IMR-90 (cell line): Measurements from ENCODE around the gene PEX19. TPM values are rescaled to one million over a fixed set of nuclear protein-coding genes. Genes with fewer than 3 reads are reported as not detected.

Experiments used
- ATAC-seq: fragments of 200-7000 bp; cut with Tn5 transposase; 2 replicates; pipeline ENCODE4 v1.9.1; 2020; ENCODE audit warnings: low read depth, mild to moderate bottlenecking, moderate library complexity
- BruUV-seq: library from RNA; stranded (reverse); fragments of 400-500 nt; replicated peaks from 2 replicates; lab custom pipeline; 2021; lab: Mats Ljungman, UMichigan
- CTCF ChIA-PET: fragments of 300-600 bp; formaldehyde crosslinking; extraction: SDS; loops from one replicate; lab custom pipeline; 2021; ENCODE audit warnings: antibody characterized with exemption; lab: Yijun Ruan, JAX
- POLR2A ChIA-PET: fragments of 300-600 bp; sonication (Branson Sonifier 250); formaldehyde crosslinking; loops from one replicate; lab custom pipeline; 2022; ENCODE audit warnings: antibody characterized with exemption; ENCODE audit not compliant: unreplicated experiment; lab: Charles Lee
- DNase-seq: peaks from one replicate; pipeline ENCODE4 v3.0.0; 2013
- H2AFZ ChIP-seq: replicated peaks from 2 replicates; pipeline ENCODE3; 2013; ENCODE audit warnings: low read length, mild to moderate bottlenecking; ENCODE audit not compliant: poor library complexity
- H2AK5ac ChIP-seq: 2 replicates; pipeline ENCODE4 v1.6.1; 2013; ENCODE audit warnings: low read depth, low read length, inconsistent platforms
- H2AK9ac ChIP-seq: replicated peaks from 2 replicates; pipeline ENCODE3; 2013; ENCODE audit warnings: mild to moderate bottlenecking, low read depth, low read length, moderate library complexity; ENCODE audit not compliant: poor library complexity
- H2BK120ac ChIP-seq: 2 replicates; pipeline ENCODE4 v1.6.1; 2013; ENCODE audit warnings: low read depth, low read length, inconsistent platforms
- H2BK15ac ChIP-seq: 3 replicates; pipeline ENCODE4 v1.6.1; 2013; ENCODE audit warnings: low read depth, low read length, inconsistent platforms
- H2BK20ac ChIP-seq: 2 replicates; pipeline ENCODE4 v1.6.1; 2013; ENCODE audit warnings: low read depth, mild to moderate bottlenecking, inconsistent platforms, low read length, moderate library complexity
- H2BK5ac ChIP-seq: 2 replicates; pipeline ENCODE4 v1.6.1; 2013; ENCODE audit warnings: mild to moderate bottlenecking, low read depth, low read length, inconsistent platforms; ENCODE audit not compliant: poor library complexity, severe bottlenecking
- H3K14ac ChIP-seq: replicated peaks from 2 replicates; pipeline ENCODE4 v1.6.1; 2013; ENCODE audit warnings: low read depth, low read length, inconsistent platforms
- H3K18ac ChIP-seq: 2 replicates; pipeline ENCODE4 v1.6.1; 2013; ENCODE audit warnings: low read depth, low read length, control low read depth
- H3K23ac ChIP-seq: 2 replicates; pipeline ENCODE4 v1.6.1; 2013; ENCODE audit warnings: low read depth, low read length, inconsistent platforms
- H3K27ac ChIP-seq: 2 replicates; pipeline ENCODE4 v1.5.1; 2013; ENCODE audit warnings: mild to moderate bottlenecking, control low read depth, low read length; ENCODE audit not compliant: insufficient read depth
- H3K27me3 ChIP-seq: 2 replicates; pipeline ENCODE4 v1.6.1; 2013; ENCODE audit warnings: low read length; ENCODE audit not compliant: control insufficient read depth, insufficient read depth
- H3K36me3 ChIP-seq: 2 replicates; pipeline ENCODE4 v1.6.1; 2013; ENCODE audit warnings: low read length, mixed read lengths; ENCODE audit not compliant: control insufficient read depth, insufficient read depth
- H3K4ac ChIP-seq: 2 replicates; pipeline ENCODE4 v1.6.1; 2013; ENCODE audit warnings: low read depth, low read length, inconsistent platforms
- H3K4me1 ChIP-seq: 2 replicates; pipeline ENCODE4 v1.6.1; 2013; ENCODE audit warnings: low read length, mixed read lengths; ENCODE audit not compliant: control insufficient read depth, insufficient read depth
- H3K4me2 ChIP-seq: 2 replicates; pipeline ENCODE4 v1.6.1; 2013; ENCODE audit warnings: low read depth, mild to moderate bottlenecking, control low read depth, low read length, moderate library complexity
- H3K4me3 ChIP-seq: 2 replicates; pipeline ENCODE4 v1.5.1; 2013; ENCODE audit warnings: low read depth, mild to moderate bottlenecking, control low read depth, low read length, moderate library complexity; ENCODE audit not compliant: insufficient read depth
- H3K56ac ChIP-seq: 2 replicates; pipeline ENCODE4 v1.6.1; 2013; ENCODE audit warnings: low read length, inconsistent platforms; ENCODE audit not compliant: insufficient read depth; ENCODE audit errors: extremely low read depth
- H3K79me1 ChIP-seq, 2 experiments: 2 replicates each; pipeline ENCODE4 v1.6.1; 2013; ENCODE audit warnings: low read length in 2 of 2, inconsistent platforms in 1 of 2, low read depth in 1 of 2
- H3K9ac ChIP-seq: 2 replicates; pipeline ENCODE4 v1.6.1; 2013; ENCODE audit warnings: low read depth, low read length, control low read depth
- H3K9me1 ChIP-seq: 2 replicates; pipeline ENCODE4 v1.6.1; 2013; ENCODE audit warnings: low read length, inconsistent platforms; ENCODE audit not compliant: insufficient read depth
- H3K9me3 ChIP-seq: 2 replicates; pipeline ENCODE4 v1.6.1; 2013; ENCODE audit warnings: low read length; ENCODE audit not compliant: control insufficient read depth, insufficient read depth
- H4K20me1 ChIP-seq: 2 replicates; pipeline ENCODE4 v1.6.1; 2013; ENCODE audit warnings: low read length, inconsistent platforms; ENCODE audit not compliant: insufficient read depth
- H4K5ac ChIP-seq: 2 replicates; pipeline ENCODE4 v1.6.1; 2013; ENCODE audit warnings: mild to moderate bottlenecking, low read depth, low read length, control low read depth
- H4K8ac ChIP-seq, 2 experiments: 2 replicates each; pipeline ENCODE4 v1.6.1; 2013; ENCODE audit warnings: low read depth in 2 of 2, low read length in 2 of 2, control low read depth in 1 of 2, inconsistent platforms in 1 of 2
- H4K91ac ChIP-seq: 2 replicates; pipeline ENCODE4 v1.6.1; 2013; ENCODE audit warnings: low read depth, low read length, inconsistent platforms; ENCODE audit not compliant: insufficient read depth
- BHLHE40 ChIP-seq: fragments of 150-350 bp; IDR thresholded peaks from 2 replicates; pipeline ENCODE4 v1.6.1; 2016; ENCODE audit warnings: mild to moderate bottlenecking, low read depth, low read length
- CEBPB ChIP-seq: IDR thresholded peaks from 2 replicates; pipeline ENCODE4 v1.6.1; 2012; ENCODE audit warnings: low read depth, low read length, improper control_type of control experiment
- CHD1 ChIP-seq: IDR thresholded peaks from 2 replicates; pipeline ENCODE4 v1.6.1; 2012; ENCODE audit warnings: low read depth, low read length, improper control_type of control experiment
- ELK1 ChIP-seq: fragments of 150-350 bp; IDR thresholded peaks from 2 replicates; pipeline ENCODE4 v1.6.1; 2016; ENCODE audit warnings: low read depth, mild to moderate bottlenecking, low read length, moderate library complexity, borderline replicate concordance
- FOS ChIP-seq: fragments of 150-350 bp; IDR thresholded peaks from 2 replicates; pipeline ENCODE4 v1.6.1; 2016; ENCODE audit warnings: low read depth, low read length
- MAFK ChIP-seq: IDR thresholded peaks from 2 replicates; pipeline ENCODE4 v1.6.1; 2012; ENCODE audit warnings: low read depth, low read length, improper control_type of control experiment
- MAZ ChIP-seq: IDR thresholded peaks from 2 replicates; pipeline ENCODE4 v1.6.1; 2012; ENCODE audit warnings: low read depth, mild to moderate bottlenecking, low read length, improper control_type of control experiment, moderate library complexity, borderline replicate concordance
- MXI1 ChIP-seq: IDR thresholded peaks from 2 replicates; pipeline ENCODE4 v1.6.1; 2012; ENCODE audit warnings: low read depth, mild to moderate bottlenecking, low read length, moderate library complexity, borderline replicate concordance
- POLR2A ChIP-seq: IDR thresholded peaks from 2 replicates; pipeline ENCODE4 v1.6.1; 2012; ENCODE audit warnings: mild to moderate bottlenecking, low read depth, low read length
- RAD21 ChIP-seq: IDR thresholded peaks from 2 replicates; pipeline ENCODE4 v1.6.1; 2012; ENCODE audit warnings: low read length, improper control_type of control experiment
- RCOR1 ChIP-seq: IDR thresholded peaks from 2 replicates; pipeline ENCODE4 v1.6.1; 2012; ENCODE audit warnings: mild to moderate bottlenecking, low read length, improper control_type of control experiment; ENCODE audit not compliant: insufficient replicate concordance
- RFX5 ChIP-seq: IDR thresholded peaks from 2 replicates; pipeline ENCODE4 v1.8.0; 2012; ENCODE audit warnings: low read depth, mild to moderate bottlenecking, low read length, moderate library complexity
- SMC3 ChIP-seq: fragments of 150-350 bp; IDR thresholded peaks from 2 replicates; pipeline ENCODE4 v1.6.1; 2016; ENCODE audit warnings: low read depth, mild to moderate bottlenecking, antibody characterized with exemption, low read length, moderate library complexity
- USF2 ChIP-seq: fragments of 150-350 bp; IDR thresholded peaks from 2 replicates; pipeline ENCODE4 v1.6.1; 2017; ENCODE audit warnings: mild to moderate bottlenecking, antibody characterized with exemption, low read length, low read depth
- WGBS, 2 experiments: methylation state at CpG; one replicate each; pipeline versions ENCODE4 v1.1.5 to v1.1.7; 2013; ENCODE audit warnings: missing lambda C conversion rate in 2 of 2; ENCODE audit not compliant: insufficient read length in 1 of 2; ENCODE audit errors: extremely low coverage in 2 of 2; 5-methylcytosine and 5-hydroxymethylcytosine counted together
- dilution Hi-C: fragments of 300-500 bp; cut with HindIII; formaldehyde crosslinking; loops from one replicate; pipeline ENCODE4 v1.14.3; 2018; ENCODE audit warnings: low sequenced_read_pairs; ENCODE audit not compliant: unreplicated experiment
- in situ Hi-C: fragments of 300-500 bp; cut with MboI; formaldehyde crosslinking; loops from 3 replicates; pipeline ENCODE4 v1.14.3; 2019; ENCODE audit warnings: low sequenced_read_pairs, inconsistent platforms, mixed read lengths
- intact Hi-C: fragments of 100-400 bp; cut with micrococcal nuclease; formaldehyde crosslinking; loops from 2 replicates; pipeline ENCODE4 v1.10.0; 2022
- polyA plus RNA-seq, 3 experiments: library from polyadenylated mRNA; depleted of rRNA; stranded (reverse); fragments of >200 nt; gene quantifications; 2 replicates each; pipeline ENCODE4 v1.2.3, GENCODE V29; 2012; ENCODE audit warnings: low replicate concordance in 1 of 3
- total RNA-seq: library from RNA; depleted of rRNA; stranded (reverse); fragments of >200 nt; gene quantifications from 2 replicates; pipeline ENCODE4 v1.2.3, GENCODE V29; 2012
- TF ChIP-seq, protein P1 (sequence below): conservative IDR thresholded peaks from 2 replicates; pipeline ENCODE4 v1.5.1; 2012; ENCODE audit warnings: mild to moderate bottlenecking, low read depth, low read length, improper control_type of control experiment

Gene PEX19
- total and polyA plus RNA-seq, 2 of the 4 experiments (the other 2 are of a cell fraction) = 44.5 to 67.7 TPM

- DNase-seq (no peak), ATAC-seq (no peak)
- dilution Hi-C loops = no loop called here
- in situ Hi-C loops = no loop called here
- Histone ChIP-seq H3K4me2 (no peak overlapping the region), H3K9me3 (no peaks in the 10 kb centered on the region), H3K14ac (no peak overlapping the region), H3K79me1 (peaks cover 22 to 25% of the 10 kb centered on the region in 2 experiments), H4K8ac (no peak overlapping the region), H3K9me1 (no peaks in the 10 kb centered on the region; the same call in 1 of the 2 replicates), H2BK120ac (no peak overlapping the region), H2BK5ac (no peak overlapping the region), H2BK15ac (no peak overlapping the region), H3K27me3 (no peaks in the 10 kb centered on the region), H3K4me3 (no peak overlapping the region), H4K5ac (no peak overlapping the region), H3K9ac (no peak overlapping the region), H2AK5ac (no peak overlapping the region), H2AFZ (no peak overlapping the region), H3K18ac (no peak overlapping the region), H3K36me3 (peaks cover 65% of the 10 kb centered on the region), H3K4me1 (no peaks in the 10 kb centered on the region), H4K20me1 (peaks cover 4% of the 10 kb centered on the region; the same call in 1 of the 2 replicates), H2AK9ac (no peak overlapping the region), H3K56ac (no peak overlapping the region), H3K4ac (no peak overlapping the region), H3K23ac (no peak overlapping the region), H4K91ac (no peak overlapping the region), H2BK20ac (no peak overlapping the region), H3K27ac (no peak overlapping the region)
- WGBS, 2 experiments = no CpG with 5 or more reads among the region's 7 CpGs
- TF ChIP-seq ELK1 (no peak), RCOR1 (no peak), RAD21 (no peak), BHLHE40 (no peak), FOS (no peak), USF2 (no peak), POLR2A (no peak), RFX5 (no peak), CEBPB (no peak), MXI1 (no peak), MAZ (no peak), CHD1 (no peak), SMC3 (no peak), MAFK (no peak)
- TF ChIP-seq, protein P1, sequence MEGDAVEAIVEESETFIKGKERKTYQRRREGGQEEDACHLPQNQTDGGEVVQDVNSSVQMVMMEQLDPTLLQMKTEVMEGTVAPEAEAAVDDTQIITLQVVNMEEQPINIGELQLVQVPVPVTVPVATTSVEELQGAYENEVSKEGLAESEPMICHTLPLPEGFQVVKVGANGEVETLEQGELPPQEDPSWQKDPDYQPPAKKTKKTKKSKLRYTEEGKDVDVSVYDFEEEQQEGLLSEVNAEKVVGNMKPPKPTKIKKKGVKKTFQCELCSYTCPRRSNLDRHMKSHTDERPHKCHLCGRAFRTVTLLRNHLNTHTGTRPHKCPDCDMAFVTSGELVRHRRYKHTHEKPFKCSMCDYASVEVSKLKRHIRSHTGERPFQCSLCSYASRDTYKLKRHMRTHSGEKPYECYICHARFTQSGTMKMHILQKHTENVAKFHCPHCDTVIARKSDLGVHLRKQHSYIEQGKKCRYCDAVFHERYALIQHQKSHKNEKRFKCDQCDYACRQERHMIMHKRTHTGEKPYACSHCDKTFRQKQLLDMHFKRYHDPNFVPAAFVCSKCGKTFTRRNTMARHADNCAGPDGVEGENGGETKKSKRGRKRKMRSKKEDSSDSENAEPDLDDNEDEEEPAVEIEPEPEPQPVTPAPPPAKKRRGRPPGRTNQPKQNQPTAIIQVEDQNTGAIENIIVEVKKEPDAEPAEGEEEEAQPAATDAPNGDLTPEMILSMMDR = no peak
- intact Hi-C loops = no loop called here
- ChIA-PET CTCF (no interaction called here), POLR2A (no interaction called here)
- BruUV-seq = no TSS peak
These were observed 15.2 kb upstream of the PEX19 start for GRCh38 chr1:160300173-160300572.
